Measurements from ENCODE around the gene PCED1A. TPM values are rescaled to one million over a fixed set of nuclear protein-coding genes. Genes with fewer than 3 reads are reported as not detected.

Gene PCED1A
- total and polyA plus RNA-seq, 2 of the 8 experiments (the other 6 are each of a cell fraction or from before 2014, with no cell fraction given): 13.4 to 18.9 TPM

DNA sequence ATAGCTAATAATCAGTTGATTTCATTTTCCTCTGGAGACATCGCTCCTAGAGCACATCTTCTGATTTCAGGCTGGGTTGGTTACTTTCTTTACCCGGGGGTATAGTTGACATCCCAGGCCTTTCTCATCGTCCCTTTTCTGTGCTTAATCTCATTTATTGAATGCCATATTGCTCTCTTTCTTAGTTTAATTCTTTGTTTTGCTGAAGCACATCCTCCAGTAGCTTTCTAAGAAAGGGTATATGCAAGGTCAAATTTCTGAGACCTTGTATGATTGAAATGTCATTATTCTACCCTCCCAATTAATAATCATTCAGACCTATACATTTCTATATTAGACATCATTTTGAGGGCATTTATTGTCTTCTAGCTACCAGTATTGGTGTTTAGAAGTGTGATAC, 28.3 kb downstream of the PCED1A start (continued):
- TF ChIP-seq CHD7 (IDR thresholded peaks at IDR 0.05; ENCODE audit: insufficient replicate concordance, low read length) (no peak), HDAC6 (IDR thresholded peaks at IDR 0.05; ENCODE audit: low read depth, low read length) (no peak)

Measured in H1 (cell line).